GM11168 (cell line): ENCODE data around the gene SLFN11.
"Not testable (repeated sequence)": the region's sequence is repeated elsewhere in the genome, so short reads cannot be mapped to it uniquely, and the experiment has no call there.

ENCODE experiments used
- in situ Hi-C: fragments of 300-500 bp; cut with MboI; formaldehyde crosslinking; loops from one replicate; pipeline ENCODE4 v1.12.0; 2022; ENCODE audit warnings: low sequenced_read_pairs; ENCODE audit not compliant: unreplicated experiment

SLFN11 gene

GRCh38 chr17:35373534-35373983, at the start of gene SLFN11:
TSS of gene SLFN11 (minus strand) at chr17:35373621. CDS start at chr17:35363807, 9,814 bp downstream.
- in situ Hi-C loops, result no loop called here

- in situ Hi-C loops, result not testable (repeated sequence)
These were observed 47.6 kb upstream of the SLFN11 start for GRCh38 chr17:35421069-35421468.

GRCh38 chr17:35416659-35417058, 43.2 kb upstream of the SLFN11 start:
- in situ Hi-C loops, result no loop called here

- in situ Hi-C loops, result not testable (repeated sequence)
These were observed 41.3 kb upstream of the SLFN11 start for GRCh38 chr17:35414707-35415106.

GRCh38 chr17:35414247-35414646, 40.8 kb upstream of the SLFN11 start:
- in situ Hi-C loops, result no loop called here

- in situ Hi-C loops, result no loop called here
These were observed 34.1 kb upstream of the SLFN11 start for GRCh38 chr17:35407531-35407930.

GRCh38 chr17:35406568-35406967, 33.1 kb upstream of the SLFN11 start:
- in situ Hi-C loops, result no loop called here

GRCh38 chr17:35404360-35404759, 30.9 kb upstream of the SLFN11 start:
- in situ Hi-C loops, result no loop called here

GRCh38 chr17:35393783-35394182, 20.4 kb upstream of the SLFN11 start:
- in situ Hi-C loops, result not testable (repeated sequence)

GRCh38 chr17:35390663-35391062, 17.2 kb upstream of the SLFN11 start:
- in situ Hi-C loops, result no loop called here

- in situ Hi-C loops, result no loop called here
These were observed 16.7 kb upstream of the SLFN11 start for GRCh38 chr17:35390156-35390555.

- in situ Hi-C loops, result no loop called here
These were observed 14.1 kb upstream of the SLFN11 start for GRCh38 chr17:35387496-35387895.

- in situ Hi-C loops, result no loop called here
These were observed 4.3 kb upstream of the SLFN11 start for GRCh38 chr17:35377706-35378105.

- in situ Hi-C loops, result no loop called here
These were observed 3.6 kb upstream of the SLFN11 start for GRCh38 chr17:35377068-35377467.

- in situ Hi-C loops, result no loop called here
These were observed 2.8 kb upstream of the SLFN11 start for GRCh38 chr17:35376245-35376644.

- in situ Hi-C loops, result no loop called here
These were observed 1.4 kb upstream of the SLFN11 start for GRCh38 chr17:35374766-35375344.

- in situ Hi-C loops, result no loop called here
These were observed 754 bp upstream of the SLFN11 start for GRCh38 chr17:35373984-35374765.

GRCh38 chr17:35372846-35373533, 431 bp downstream of the SLFN11 start:
- in situ Hi-C loops, result no loop called here

- in situ Hi-C loops, result no loop called here
These were observed 1.5 kb downstream of the SLFN11 start for GRCh38 chr17:35371934-35372333.

GRCh38 chr17:35368081-35368830, 5.2 kb downstream of the SLFN11 start:
- in situ Hi-C loops, result no loop called here

- in situ Hi-C loops, result no loop called here
These were observed 12.4 kb downstream of the SLFN11 start for GRCh38 chr17:35361027-35361426.
